GM19351 (cell line): Measurements from ENCODE around the gene RBM33.
A peak's percentile ranks its signal among the peaks of the same experiment; 100 is the strongest.

Source experiments
- ATAC-seq: cut with Tn5 transposase; IDR thresholded peaks from one replicate; pipeline ENCODE4 v1.9.1; 2021; ENCODE audit warnings: mild to moderate bottlenecking, moderate library complexity; ENCODE audit not compliant: unreplicated experiment

RBM33 gene

DNA sequence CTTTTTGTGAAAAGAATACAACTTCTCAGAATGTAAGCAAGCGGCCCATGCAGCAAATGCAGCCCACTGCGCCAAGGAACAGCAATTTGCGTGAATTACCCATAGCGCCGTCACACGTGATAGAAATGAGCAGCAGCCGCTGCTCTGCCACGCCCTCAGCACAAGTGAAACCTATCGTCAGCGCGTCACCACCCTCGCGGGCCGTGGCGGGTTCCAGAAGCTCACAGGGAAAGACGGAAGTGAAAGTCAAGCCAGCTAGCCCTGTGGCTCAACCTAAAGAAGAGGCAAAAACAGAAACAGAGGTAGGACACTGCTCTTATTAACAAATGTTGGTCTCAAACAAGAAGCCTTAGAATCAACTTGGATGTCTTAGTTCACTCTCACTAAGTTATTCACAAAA, 97.3 kb downstream of the RBM33 start:
- no peak for ATAC-seq

DNA sequence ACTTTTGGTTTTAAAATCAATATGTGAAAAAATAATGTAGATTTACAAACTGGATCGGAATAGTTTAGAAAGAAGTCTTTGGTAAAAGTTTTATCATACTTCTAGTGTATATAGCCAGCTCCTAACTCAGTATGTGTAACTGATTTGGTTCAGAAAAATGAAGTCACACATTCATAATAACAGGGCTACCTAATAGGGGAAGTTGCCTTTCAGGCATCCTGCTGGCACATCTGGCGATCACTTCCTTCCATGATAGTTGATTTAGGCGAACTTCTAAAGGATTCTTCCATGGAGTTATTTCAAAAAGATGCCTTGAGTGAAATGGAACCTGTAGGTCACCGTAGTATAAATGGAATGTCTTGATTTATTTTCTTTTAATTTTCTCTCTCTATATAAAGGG, 98.7 kb downstream of the RBM33 start:
- ATAC-seq = no peak

DNA sequence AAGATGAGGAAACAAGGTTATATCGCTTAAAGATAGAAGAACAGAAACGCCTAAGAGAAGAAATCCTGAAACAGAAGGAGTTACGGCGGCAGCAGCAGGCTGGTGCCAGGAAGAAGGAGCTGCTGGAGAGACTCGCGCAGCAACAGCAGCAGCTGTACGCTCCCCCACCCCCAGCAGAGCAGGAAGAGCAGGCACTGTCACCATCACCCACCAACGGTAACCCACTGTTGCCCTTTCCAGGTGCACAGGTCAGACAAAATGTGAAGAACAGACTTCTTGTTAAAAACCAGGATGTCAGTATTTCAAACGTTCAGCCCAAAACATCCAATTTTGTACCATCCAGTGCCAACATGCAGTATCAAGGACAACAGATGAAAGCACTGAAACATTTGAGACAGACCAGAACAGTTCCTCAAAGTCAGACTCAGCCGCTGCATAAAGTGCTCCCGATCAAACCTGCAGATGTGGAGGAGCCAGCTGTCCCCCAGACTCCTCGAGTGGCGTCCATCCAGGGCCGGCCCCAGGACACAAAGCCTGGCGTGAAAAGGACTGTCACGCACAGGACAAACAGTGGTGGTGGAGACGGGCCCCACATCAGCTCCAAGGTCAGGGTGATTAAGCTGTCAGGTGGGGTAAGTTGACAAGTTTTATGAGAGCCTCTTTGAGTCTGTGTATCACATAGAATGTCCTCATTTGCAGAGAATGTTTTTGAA, 100.7 kb downstream of the RBM33 start:
- ATAC-seq = no peak

DNA sequence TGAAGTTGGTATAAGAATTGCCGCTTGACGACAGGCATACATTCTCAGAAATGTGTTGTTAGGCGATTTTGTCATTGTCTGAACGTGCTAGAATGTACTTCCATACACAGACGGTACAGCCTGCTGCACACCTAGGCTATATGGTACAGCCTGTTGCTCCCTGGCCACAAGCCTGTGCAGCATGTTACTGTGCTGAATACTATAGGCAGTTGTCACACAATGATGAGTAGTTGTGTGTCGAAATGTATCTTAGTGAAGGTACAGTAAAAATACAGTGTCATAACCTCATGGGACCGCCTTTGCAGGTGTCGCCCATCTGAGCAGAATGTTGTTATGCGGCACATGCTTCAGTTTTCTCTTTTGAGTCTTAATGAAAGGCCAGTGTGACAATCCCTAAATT, 101.3 kb downstream of the RBM33 start:
- peak; percentile 17 for ATAC-seq

DNA sequence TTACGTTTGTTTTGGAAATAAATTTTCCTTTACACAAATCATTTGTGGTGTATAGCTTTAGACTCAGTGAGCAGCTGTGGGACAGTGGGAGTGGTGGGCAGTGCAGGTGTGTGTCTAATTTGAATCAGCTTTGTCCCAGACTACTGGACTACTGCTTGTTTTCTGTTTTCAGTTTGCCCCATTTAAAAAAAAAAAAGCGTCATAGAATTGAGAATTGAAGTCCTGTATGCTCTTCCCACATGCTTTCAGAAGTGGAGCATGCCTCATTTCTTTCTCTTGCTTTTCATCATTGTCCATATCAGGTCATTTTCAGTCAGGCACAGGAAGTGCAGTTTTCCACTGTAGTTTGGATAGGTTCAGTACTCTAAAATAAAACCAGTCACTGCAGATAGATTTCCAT, 101.7 kb downstream of the RBM33 start:
- ATAC-seq = peak; percentile 76

DNA sequence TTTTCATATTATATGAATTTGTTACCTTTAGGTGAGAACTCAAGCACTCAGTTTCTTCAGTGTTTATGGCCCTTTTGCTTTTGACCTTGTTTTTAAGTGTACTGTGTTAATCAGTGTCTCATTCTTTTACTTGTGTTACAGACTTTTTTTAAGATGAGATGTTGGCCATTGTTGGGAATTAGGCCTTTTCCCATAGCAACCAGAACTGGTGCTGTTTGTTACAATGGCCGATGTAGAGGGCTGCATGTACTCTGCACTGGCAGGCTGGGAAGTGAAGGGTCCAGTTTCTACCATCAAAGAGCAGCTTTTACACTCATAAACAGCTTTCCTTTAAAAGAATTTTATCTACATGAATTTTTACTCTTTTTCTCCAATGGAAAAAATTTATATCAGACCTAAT, 102.7 kb downstream of the RBM33 start:
- no peak for ATAC-seq

DNA sequence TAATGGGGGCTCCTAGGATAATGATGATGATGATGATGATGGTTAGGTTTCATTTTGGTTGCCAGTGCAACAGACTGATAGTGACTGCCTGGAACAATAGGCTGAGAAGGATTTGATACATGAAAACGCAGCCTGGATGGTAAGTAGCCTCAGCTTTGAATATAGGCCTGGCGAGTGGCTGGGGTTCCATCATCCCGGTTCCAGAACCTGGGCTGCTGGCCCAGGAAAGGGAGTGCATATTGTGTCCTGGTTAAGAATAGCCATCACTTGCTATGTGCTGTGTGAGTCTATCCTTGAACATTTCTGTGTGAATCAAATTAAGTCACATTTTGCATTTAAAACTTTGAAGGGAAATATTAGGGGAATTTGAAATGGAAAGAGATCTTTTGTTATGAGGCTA, 105.1 kb downstream of the RBM33 start:
- ATAC-seq = no peak

DNA sequence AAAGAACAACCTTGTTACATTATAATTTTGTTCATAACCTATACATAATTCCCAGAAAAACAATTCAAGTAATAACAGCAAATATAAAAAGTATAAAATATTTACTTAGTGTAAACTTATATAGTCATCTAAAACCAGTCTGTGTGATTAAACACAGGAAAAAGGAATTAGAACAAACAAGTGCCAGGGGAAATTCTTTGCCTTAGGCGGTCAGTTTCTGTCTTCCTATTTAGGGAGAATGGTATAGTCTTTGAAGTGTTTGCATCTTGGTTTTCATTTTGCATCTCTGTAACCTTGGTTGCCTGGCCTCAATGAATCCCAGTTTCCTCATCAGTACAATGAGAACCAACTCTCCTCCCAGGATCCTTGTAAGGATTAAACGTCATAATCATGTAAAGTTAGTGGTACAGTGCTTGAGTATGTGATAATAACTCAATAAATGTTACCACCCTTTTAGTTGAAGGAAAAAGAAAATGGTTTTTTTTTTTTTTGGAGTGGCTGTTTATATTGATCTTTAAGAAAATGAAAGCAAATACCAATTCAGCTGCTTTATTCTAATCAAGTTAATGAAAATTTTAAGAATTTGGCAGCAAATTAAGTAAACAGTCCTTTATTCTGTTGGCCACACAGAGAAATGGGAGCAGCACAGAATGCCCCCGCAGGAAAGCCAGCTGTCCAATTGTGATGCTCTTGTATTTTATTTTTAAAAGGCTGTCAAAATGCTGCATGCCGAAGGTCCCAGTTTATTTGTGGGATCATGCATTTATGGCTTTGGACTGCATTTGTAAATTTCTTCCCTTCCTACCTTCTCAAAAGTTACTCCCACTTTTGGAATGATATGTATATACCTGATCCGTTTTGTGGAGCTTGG, 106.0 kb downstream of the RBM33 start:
- ATAC-seq = no peak

DNA sequence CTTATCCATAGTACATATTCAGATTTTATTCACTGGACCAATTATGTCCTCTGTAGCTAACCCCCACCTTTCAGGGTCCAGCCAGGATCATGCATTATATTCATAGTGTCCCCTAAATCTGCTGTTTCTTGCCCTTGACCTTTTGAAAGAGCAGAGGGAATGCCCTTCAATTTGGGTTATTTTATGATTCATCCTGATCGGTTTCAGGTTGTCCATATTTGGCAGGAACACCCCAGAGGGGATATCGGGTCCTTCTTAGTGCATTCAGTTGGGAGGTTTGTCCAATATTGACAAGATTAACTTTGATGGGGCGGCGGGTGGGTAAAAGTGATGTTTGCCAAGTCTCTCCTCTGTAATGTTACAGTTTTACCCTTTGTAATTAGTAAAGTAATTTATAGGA, 106.9 kb downstream of the RBM33 start:
- ATAC-seq = no peak

DNA sequence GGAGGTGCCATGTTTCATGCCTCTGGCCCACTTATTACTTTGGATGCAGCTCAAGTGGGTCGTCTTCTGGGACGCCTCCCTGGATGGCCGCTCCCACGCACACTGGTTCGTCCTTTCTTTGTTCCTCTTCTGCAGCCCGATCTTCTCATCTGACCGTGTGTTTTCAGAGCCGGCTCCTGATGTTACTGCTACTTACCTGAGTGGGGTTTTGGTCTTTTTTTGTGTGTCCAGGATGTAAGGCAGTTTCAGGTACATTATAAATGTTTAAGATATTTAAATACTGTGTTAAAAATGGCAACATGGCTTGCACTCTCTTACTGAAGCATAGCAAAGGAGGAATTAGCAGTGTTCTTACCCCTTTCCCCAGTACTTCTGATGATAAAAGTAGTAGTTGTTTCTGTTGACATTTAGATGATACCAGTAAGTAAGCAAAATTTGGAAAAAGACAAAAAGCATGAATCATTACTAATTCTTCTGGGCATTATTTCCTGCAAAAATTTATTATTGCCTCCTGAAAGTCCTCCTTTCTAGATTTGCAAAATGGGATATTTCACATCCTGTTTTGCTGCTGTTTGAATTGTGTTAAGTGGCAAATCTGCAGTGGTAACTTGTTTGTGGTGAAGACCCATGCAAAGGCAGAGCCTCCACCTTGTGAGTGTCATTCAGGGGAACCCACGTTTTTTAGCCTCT, 108.4 kb downstream of the RBM33 start:
- ATAC-seq = peak; percentile 62

DNA sequence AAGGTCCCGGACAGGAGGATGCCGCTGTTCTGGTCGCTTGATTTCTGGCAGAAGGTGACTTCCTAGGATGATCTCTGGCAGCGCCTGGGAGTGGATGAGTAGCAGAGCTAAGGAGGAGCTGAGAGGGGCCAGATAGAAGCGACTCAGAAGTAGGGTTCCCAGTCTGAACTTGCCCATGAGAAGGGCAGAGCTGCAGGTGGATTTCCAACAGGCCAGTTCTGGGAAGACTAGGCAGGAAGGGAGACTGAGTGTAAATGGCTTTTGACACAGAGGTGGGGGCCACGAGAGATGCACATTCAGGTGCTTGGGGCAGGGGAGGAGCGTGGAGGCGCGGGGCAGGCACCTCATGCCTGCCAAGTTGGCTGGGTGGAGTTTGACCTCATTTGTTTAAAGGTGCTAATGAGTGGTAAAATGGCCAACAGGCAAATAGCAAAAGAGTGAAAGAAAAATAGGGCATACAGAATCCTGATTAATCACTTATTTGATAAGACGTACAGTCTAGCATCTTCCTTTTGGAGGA, 109.0 kb downstream of the RBM33 start:
- ATAC-seq = no peak

DNA sequence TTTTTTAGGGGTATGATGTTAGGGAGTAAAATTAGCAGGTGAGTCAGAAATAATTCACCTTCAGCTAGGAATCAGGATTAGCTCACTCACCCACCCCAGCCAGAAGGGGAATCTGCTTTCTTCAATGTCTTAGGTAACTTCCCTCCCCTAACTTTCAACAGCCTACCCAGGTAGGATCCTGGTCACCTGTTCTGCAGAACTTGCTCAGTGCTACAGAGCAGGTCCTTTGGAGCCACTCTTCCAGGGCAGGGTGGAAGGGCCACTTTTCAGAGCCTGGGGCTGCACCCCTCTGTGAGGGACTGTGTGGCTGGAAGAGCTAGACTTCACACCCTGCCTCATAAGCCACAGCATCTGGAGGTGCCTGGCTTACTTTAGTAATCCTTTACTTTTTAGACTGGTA, 109.7 kb downstream of the RBM33 start:
- ATAC-seq = no peak

DNA sequence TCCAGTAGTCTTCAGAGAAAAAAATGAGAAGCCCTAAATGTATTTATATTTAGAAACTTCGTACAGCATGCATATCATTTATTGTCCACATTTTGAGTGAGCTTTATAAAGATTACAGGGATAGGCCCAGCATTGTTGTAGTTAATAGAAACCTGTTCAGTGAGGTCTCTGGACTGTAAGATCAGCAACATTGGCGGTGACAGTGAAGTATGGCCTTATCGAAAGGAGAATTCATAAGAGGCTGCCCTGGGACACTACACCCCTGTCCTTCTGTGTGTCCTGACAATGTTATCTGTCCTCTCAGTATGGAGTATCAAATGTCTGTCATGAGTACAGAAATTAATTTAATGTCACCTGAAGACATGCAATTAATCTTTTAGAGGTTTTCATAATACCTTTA, 110.6 kb downstream of the RBM33 start:
- ATAC-seq = no peak

DNA sequence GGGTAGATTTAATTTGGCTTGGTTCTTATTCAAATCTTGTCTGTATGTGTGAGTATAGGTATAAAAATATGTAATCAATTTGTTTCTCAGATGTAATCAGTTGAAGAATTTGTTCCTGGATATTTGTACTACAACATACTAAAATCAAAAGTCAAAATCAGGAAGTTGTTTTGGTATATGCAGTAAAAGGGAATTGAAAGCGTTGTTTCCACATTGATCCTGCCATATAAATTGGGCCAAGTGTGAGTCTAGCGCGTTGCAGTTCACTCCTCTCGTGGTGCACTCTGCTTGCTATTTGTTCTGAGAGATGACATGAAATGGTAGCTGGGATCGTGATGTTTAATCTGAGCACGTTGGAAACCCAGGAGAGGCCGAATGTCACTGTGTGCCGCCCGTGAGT, 111.9 kb downstream of the RBM33 start:
- no peak for ATAC-seq

DNA sequence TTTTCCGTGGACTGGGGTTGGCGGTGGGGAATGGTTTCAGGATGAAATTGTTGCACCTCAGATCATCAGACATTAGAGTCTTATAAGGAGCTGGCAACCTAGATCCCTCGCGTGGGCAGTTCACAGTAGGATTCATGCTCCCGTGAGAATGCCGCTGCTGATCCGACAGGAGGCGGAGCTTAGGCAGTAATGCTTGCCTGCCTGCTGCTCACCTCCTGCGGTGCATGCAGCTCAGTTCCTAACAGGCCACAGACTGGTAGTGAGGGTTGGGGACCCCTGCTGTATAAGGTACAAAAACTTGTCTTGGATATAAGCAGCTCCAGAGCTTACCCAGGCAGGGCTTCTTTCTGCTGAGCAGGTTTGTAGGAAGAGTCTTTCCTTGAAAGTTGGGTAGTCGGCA, 113.9 kb downstream of the RBM33 start:
- ATAC-seq = no peak

DNA sequence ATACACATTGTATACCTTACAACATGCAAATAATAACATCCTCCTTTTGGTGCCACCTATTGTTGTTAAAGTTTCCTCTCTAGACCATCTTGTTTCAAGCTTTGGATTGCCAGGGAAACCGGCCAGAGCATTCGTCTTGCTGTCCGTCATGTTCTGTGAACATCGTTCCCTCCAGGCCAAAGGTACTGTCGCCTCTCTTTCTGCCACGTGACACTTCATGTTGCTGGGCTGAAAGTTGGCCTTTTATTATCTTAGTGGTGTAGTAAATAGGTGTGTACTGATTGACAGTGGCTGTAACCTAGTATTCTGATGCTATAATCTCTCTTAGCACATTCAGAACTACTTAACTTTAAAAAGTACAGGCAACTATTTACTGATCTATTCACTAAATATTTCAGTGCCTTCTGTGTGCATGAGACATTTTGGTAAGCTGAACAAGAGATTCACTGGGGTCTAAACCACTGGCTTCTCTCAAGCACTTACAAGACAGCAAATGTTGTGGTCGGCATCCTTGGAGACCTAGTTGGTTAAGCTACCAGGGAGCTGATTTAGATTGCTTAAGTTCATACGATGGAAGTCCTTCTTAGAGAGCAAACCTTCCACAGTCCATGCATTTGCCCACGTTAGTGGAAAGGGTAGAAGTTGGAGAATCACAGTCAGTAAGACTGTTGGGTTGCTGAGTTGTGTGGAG, 115.4 kb downstream of the RBM33 start:
- no peak for ATAC-seq

DNA sequence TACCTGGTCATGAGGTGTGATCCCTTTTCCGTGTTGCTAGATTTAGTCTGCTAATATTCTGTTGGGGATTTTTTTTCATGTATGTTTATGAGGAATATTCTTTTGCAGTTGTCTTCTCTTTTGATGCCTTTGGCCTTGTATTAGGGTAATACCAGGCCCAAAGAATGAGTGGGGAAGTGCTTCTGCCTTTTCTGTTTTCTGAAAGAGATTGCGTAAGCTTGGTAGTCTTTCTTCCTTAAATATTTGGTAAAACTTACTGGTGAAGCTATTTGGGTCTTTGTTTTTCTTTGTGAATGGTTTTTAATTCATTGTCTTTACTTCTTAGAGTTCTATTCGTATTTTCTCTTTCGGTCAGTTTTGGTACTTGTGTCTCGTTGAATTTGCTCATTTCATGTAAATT, 116.7 kb downstream of the RBM33 start:
- ATAC-seq = no peak

DNA sequence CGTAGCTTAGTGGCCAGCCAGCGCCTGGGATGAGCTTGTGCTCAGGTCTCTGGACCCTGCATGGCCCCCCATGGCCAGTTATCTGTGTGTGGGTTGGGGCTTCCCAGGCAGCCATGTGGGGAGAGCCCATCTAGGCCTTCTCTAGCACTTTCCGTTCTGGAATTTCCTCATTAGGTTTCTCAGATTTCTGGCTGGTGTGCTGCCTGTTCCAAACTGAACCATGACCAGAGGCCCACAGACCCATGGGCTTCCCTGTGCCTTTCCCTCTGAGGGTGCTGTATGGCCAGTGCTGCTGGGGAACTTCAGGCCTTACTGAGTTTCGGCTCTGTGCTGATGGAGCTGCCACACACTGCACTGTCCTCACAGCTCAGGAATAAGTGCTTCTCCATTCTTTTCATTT, 117.6 kb downstream of the RBM33 start:
- no peak for ATAC-seq

DNA sequence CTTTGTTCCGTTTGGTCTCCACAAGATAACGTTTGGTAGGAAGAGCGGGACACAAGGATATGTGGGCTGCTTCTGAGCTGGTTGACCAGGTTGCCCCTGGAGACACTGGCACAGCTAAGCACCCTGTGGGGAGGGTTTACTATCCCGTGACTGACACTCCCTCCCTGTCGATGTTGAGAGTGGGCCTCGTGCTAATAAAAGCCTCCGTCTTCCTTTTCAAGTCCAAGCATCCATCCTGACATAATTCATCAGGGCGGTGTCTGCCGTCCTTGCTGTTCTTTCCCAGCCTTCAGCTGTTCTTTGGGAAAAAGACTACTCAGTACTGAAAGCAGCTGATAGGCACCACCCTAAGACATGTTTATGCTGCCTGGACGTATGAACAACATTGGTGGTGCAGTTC, 118.2 kb downstream of the RBM33 start:
- no peak for ATAC-seq

DNA sequence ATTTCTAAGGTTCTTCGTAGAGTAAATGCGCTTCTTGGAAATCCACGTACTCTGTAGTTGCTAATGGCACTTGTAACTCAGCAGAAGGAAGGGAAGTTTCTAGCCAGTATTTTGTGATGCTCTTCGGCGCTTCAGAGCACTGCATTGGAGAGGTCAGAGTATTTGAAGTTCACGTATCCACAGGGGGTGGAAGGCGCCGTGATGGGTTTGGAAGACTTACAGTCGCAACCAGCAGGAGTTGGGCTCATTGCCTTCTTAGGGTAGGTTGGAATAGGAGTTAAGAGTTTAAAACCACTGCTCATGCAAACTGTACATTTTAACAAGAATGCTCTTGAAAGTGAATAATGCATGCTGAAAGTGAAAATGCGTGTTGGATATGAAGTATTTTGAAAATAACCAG, 118.7 kb downstream of the RBM33 start:
- ATAC-seq = no peak
